Progenitor cell of endocrine pancreas (in vitro differentiated cells): ENCODE measurements around the gene PIP4P1. TPM values are rescaled to one million over a fixed set of nuclear protein-coding genes. Genes with fewer than 3 reads are reported as not detected.
A peak's percentile ranks its signal among the peaks of the same experiment; 100 is the strongest.

Experiments
- DNase-seq: peaks from one replicate; pipeline ENCODE4 v3.0.0; 2021; ENCODE audit warnings: low spot score; ENCODE audit not compliant: unreplicated experiment
- H3K27ac Mint-ChIP-seq: 2 replicates; pipeline ENCODE4 v1.8.0; 2021; ENCODE audit warnings: mild to moderate bottlenecking, moderate library complexity, mixed read lengths
- H3K27me3 Mint-ChIP-seq: 2 replicates; pipeline ENCODE4 v1.8.0; 2021; ENCODE audit warnings: mixed read lengths
- H3K36me3 Mint-ChIP-seq: 2 replicates; pipeline ENCODE4 v1.8.0; 2022; ENCODE audit warnings: mixed read lengths; ENCODE audit not compliant: insufficient read depth
- H3K4me1 Mint-ChIP-seq: 2 replicates; pipeline ENCODE4 v1.8.0; 2021; ENCODE audit warnings: low read depth, mixed read lengths
- H3K4me3 Mint-ChIP-seq: 2 replicates; pipeline ENCODE4 v1.8.0; 2021; ENCODE audit warnings: low read depth, mild to moderate bottlenecking, moderate library complexity, mixed read lengths
- H3K9me3 Mint-ChIP-seq: 2 replicates; pipeline ENCODE4 v1.8.0; 2021; ENCODE audit warnings: low read depth, mixed read lengths
- total RNA-seq: library from RNA; stranded (reverse); gene quantifications from 2 replicates; pipeline ENCODE4 v1.2.1, GENCODE V29; 2021
- TF ChIP-seq, protein P1 (sequence below): fragments of 200-600 bp; sonication (generic); IDR thresholded peaks from one replicate; pipeline ENCODE4 v1.5.0; 2021; ENCODE audit warnings: antibody characterized with exemption, mild to moderate bottlenecking; ENCODE audit not compliant: unreplicated experiment

The PIP4P1 gene
- total RNA-seq, 1 donor from 2014 or later = 45.6 TPM

GRCh38 chr14:20422886-20423285 lies 38.3 kb downstream of the PIP4P1 start:
- no peak for DNase-seq
- H3K27me3 Mint-ChIP-seq = no peaks in the 10 kb centered on the region
- H3K4me1 Mint-ChIP-seq = peaks cover 18% of the 10 kb centered on the region
- H3K36me3 Mint-ChIP-seq = no peaks in the 10 kb centered on the region
- TF ChIP-seq, protein P1, sequence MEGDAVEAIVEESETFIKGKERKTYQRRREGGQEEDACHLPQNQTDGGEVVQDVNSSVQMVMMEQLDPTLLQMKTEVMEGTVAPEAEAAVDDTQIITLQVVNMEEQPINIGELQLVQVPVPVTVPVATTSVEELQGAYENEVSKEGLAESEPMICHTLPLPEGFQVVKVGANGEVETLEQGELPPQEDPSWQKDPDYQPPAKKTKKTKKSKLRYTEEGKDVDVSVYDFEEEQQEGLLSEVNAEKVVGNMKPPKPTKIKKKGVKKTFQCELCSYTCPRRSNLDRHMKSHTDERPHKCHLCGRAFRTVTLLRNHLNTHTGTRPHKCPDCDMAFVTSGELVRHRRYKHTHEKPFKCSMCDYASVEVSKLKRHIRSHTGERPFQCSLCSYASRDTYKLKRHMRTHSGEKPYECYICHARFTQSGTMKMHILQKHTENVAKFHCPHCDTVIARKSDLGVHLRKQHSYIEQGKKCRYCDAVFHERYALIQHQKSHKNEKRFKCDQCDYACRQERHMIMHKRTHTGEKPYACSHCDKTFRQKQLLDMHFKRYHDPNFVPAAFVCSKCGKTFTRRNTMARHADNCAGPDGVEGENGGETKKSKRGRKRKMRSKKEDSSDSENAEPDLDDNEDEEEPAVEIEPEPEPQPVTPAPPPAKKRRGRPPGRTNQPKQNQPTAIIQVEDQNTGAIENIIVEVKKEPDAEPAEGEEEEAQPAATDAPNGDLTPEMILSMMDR = no peak
- no peaks in the 10 kb centered on the region for H3K9me3 Mint-ChIP-seq
- no peak overlapping the region for H3K27ac Mint-ChIP-seq
- H3K4me3 Mint-ChIP-seq = no peak overlapping the region

GRCh38 chr14:20421267-20421666 lies 40.0 kb downstream of the PIP4P1 start:
- Mint-ChIP-seq H3K9me3 (no peaks in the 10 kb centered on the region), H3K4me1 (peaks cover 23% of the 10 kb centered on the region), H3K36me3 (no peaks in the 10 kb centered on the region), H3K27me3 (no peaks in the 10 kb centered on the region), H3K27ac (no peak overlapping the region), H3K4me3 (no peak overlapping the region)
- DNase-seq = no peak
- TF ChIP-seq, protein P1 = no peak

GRCh38 chr14:20419419-20419818 lies 41.8 kb downstream of the PIP4P1 start:
- no peaks in the 10 kb centered on the region for H3K36me3 Mint-ChIP-seq
- DNase-seq = no peak
- H3K9me3 Mint-ChIP-seq = no peaks in the 10 kb centered on the region
- no peaks in the 10 kb centered on the region for H3K27me3 Mint-ChIP-seq
- peak overlapping the region; percentile 87 for H3K27ac Mint-ChIP-seq
- peak overlapping the region; percentile 40 for H3K4me3 Mint-ChIP-seq
- TF ChIP-seq, protein P1 = no peak
- peaks cover 26% of the 10 kb centered on the region for H3K4me1 Mint-ChIP-seq

DNA sequence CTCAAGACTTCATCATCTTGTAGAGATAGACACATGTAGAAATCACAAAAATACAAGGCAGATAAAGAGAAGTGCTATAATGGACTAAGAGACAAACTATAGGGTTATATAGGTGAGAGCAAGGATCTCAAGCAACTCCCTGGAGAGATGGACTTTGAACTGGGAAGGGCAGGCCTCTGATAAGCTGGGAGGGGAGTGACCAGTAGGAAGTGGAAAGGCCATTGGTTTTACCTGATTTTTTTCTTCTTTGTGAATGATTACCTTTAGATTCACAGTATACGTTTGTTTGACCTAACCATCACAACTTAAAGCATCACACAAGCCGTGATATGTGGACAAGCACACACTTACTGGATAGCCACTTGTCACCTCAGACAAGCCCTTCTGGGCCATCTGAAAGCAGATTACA lies 42.7 kb downstream of the PIP4P1 start:
- peak overlapping the region; percentile 87 for H3K27ac Mint-ChIP-seq
- peaks cover 30% of the 10 kb centered on the region for H3K4me1 Mint-ChIP-seq
- H3K36me3 Mint-ChIP-seq = no peaks in the 10 kb centered on the region
- TF ChIP-seq, protein P1 = no peak
- no peaks in the 10 kb centered on the region for H3K27me3 Mint-ChIP-seq
- no peak for DNase-seq
- no peaks in the 10 kb centered on the region for H3K9me3 Mint-ChIP-seq
- peak overlapping the region; percentile 2 for H3K4me3 Mint-ChIP-seq

DNA sequence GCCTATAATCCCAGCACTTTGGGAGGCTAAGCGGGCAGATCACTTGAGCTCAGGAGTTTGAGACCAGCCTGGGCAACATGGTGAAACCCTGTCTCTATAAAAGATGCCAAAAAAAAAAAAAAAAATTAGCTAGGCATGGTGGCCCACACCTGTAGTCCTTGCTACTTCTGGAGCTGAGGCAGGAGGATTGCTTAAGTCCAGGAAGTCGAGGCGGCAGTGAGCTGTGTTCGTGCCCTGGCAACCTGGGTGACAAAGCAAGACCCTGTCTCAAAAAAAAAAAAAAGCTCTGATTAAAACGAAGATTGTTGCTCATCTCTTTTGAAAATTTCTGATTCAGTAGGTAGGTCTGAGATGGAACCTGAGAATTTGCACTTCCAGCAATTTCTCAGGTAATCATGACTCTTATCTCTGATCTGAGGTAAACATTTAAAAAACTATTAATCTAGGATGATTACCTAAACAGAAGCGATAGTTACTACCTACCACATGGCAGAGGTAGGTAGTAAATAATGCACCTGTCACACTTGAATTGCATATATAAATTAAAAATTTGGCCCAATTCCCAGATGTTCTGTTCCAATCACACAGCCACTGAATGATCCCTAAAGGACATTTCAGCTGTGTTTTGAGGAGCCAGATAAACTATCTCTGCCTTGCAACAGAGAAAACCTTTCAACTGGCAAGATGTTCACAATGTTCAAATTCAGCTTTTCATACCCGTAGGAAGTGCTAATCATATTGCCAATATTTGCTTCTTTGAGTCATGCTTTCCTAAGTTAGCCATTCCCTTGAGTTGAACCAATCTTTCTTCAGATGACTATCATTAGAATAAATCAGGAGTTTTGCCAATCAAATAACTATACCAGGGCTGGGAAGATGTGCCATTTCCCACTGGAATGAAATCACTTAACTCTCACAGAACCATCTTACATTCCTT lies 43.7 kb downstream of the PIP4P1 start:
- no peaks in the 10 kb centered on the region for H3K36me3 Mint-ChIP-seq
- DNase-seq = no peak
- TF ChIP-seq, protein P1 = no peak
- H3K4me1 Mint-ChIP-seq = peaks cover 35% of the 10 kb centered on the region
- no peaks in the 10 kb centered on the region for H3K27me3 Mint-ChIP-seq
- H3K9me3 Mint-ChIP-seq = no peaks in the 10 kb centered on the region
- H3K27ac Mint-ChIP-seq = peak overlapping the region; percentile 29
- no peak overlapping the region for H3K4me3 Mint-ChIP-seq
